HEK293 (cell line): ENCODE measurements around the gene USP16.

Source experiments
- GFI1B ChIP-seq: fragments of 450-650 bp; formaldehyde crosslinking; IDR thresholded peaks from 2 replicates; pipeline ENCODE4 v1.5.1; 2016; ENCODE audit warnings: missing biosample characterization, missing genetic modification characterization
- HOXD13 ChIP-seq: sonication (generic); formaldehyde crosslinking; IDR thresholded peaks from 2 replicates; pipeline ENCODE4 v1.8.0; 2022; ENCODE audit warnings: missing genetic modification reagents, borderline replicate concordance
- KLF7 ChIP-seq: fragments of 450-650 bp; formaldehyde crosslinking; IDR thresholded peaks from 2 replicates; pipeline ENCODE4 v1.5.1; 2016; ENCODE audit warnings: missing biosample characterization, missing genetic modification characterization, borderline replicate concordance
- SALL2 ChIP-seq: fragments of 450-650 bp; formaldehyde crosslinking; IDR thresholded peaks from 2 replicates; pipeline ENCODE4 v1.5.0; 2017; ENCODE audit warnings: missing biosample characterization, mild to moderate bottlenecking, missing genetic modification characterization, borderline replicate concordance
- YY1 ChIP-seq: fragments of 450-650 bp; formaldehyde crosslinking; IDR thresholded peaks from 2 replicates; pipeline ENCODE4 v1.5.1; 2018; ENCODE audit warnings: missing biosample characterization, missing genetic modification characterization
- ZBTB17 ChIP-seq: fragments of 450-650 bp; formaldehyde crosslinking; IDR thresholded peaks from 2 replicates; pipeline ENCODE4 v1.5.1; 2016; ENCODE audit warnings: missing biosample characterization, missing genetic modification characterization
- ZBTB48 ChIP-seq: fragments of 450-650 bp; formaldehyde crosslinking; IDR thresholded peaks from 2 replicates; pipeline ENCODE4 v1.5.1; 2016; ENCODE audit warnings: missing biosample characterization, missing genetic modification characterization
- ZBTB7A ChIP-seq: fragments of 450-650 bp; formaldehyde crosslinking; IDR thresholded peaks from 2 replicates; pipeline ENCODE4 v1.5.1; 2016; ENCODE audit warnings: low read depth, missing biosample characterization, missing genetic modification characterization
- ZNF133 ChIP-seq: fragments of 450-650 bp; formaldehyde crosslinking; IDR thresholded peaks from 2 replicates; pipeline ENCODE4 v1.5.1; 2016; ENCODE audit warnings: missing biosample characterization, missing genetic modification characterization
- ZNF239 ChIP-seq: fragments of 450-650 bp; formaldehyde crosslinking; IDR thresholded peaks from 2 replicates; pipeline ENCODE4 v1.5.1; 2016; ENCODE audit warnings: missing biosample characterization, missing genetic modification characterization
- ZNF24 ChIP-seq: fragments of 450-650 bp; formaldehyde crosslinking; IDR thresholded peaks from 2 replicates; pipeline ENCODE4 v1.5.1; 2016; ENCODE audit warnings: missing biosample characterization, missing genetic modification characterization
- ZNF26 ChIP-seq: fragments of 450-650 bp; formaldehyde crosslinking; IDR thresholded peaks from 2 replicates; pipeline ENCODE4 v1.5.1; 2016; ENCODE audit warnings: missing biosample characterization, missing genetic modification characterization
- ZNF311 ChIP-seq: fragments of 450-650 bp; formaldehyde crosslinking; IDR thresholded peaks from 2 replicates; pipeline ENCODE4 v1.5.1; 2017; ENCODE audit warnings: missing biosample characterization, missing genetic modification characterization, borderline replicate concordance
- ZNF324 ChIP-seq: fragments of 450-650 bp; formaldehyde crosslinking; IDR thresholded peaks from 2 replicates; pipeline ENCODE4 v1.5.1; 2016; ENCODE audit warnings: missing biosample characterization, missing genetic modification characterization
- ZNF335 ChIP-seq: fragments of 450-650 bp; formaldehyde crosslinking; conservative IDR thresholded peaks from 2 replicates; pipeline ENCODE4 v1.5.1; 2016; ENCODE audit warnings: missing biosample characterization, missing genetic modification characterization
- ZNF350 ChIP-seq: fragments of 450-650 bp; formaldehyde crosslinking; IDR thresholded peaks from 2 replicates; pipeline ENCODE4 v1.5.0; 2017; ENCODE audit warnings: missing biosample characterization, mild to moderate bottlenecking, missing genetic modification characterization
- ZNF37A ChIP-seq: fragments of 450-650 bp; IDR thresholded peaks from 2 replicates; pipeline ENCODE4 v1.5.1; 2018; ENCODE audit warnings: missing biosample characterization, missing genetic modification characterization
- ZNF391 ChIP-seq: fragments of 450-650 bp; formaldehyde crosslinking; IDR thresholded peaks from 2 replicates; pipeline ENCODE4 v1.5.1; 2016; ENCODE audit warnings: low read depth, missing biosample characterization, missing genetic modification characterization, borderline replicate concordance
- ZNF404 ChIP-seq: fragments of 450-650 bp; formaldehyde crosslinking; IDR thresholded peaks from 2 replicates; pipeline ENCODE4 v1.5.1; 2017; ENCODE audit warnings: missing biosample characterization, missing genetic modification characterization
- ZNF521 ChIP-seq: fragments of 450-650 bp; formaldehyde crosslinking; IDR thresholded peaks from 2 replicates; pipeline ENCODE4 v1.5.1; 2017; ENCODE audit warnings: missing biosample characterization, mild to moderate bottlenecking, missing genetic modification characterization
- ZNF548 ChIP-seq: fragments of 450-650 bp; formaldehyde crosslinking; IDR thresholded peaks from 2 replicates; pipeline ENCODE4 v1.5.1; 2016; ENCODE audit warnings: missing biosample characterization, missing genetic modification characterization
- ZNF560 ChIP-seq: fragments of 450-650 bp; formaldehyde crosslinking; IDR thresholded peaks from 2 replicates; pipeline ENCODE4 v1.5.1; 2017; ENCODE audit warnings: missing biosample characterization, missing genetic modification characterization, borderline replicate concordance
- ZNF600 ChIP-seq: fragments of 450-650 bp; formaldehyde crosslinking; IDR thresholded peaks from 2 replicates; pipeline ENCODE4 v1.5.1; 2016; ENCODE audit warnings: missing biosample characterization, missing genetic modification characterization
- ZNF626 ChIP-seq: fragments of 450-650 bp; sonication (Bioruptor Pico); formaldehyde crosslinking; IDR thresholded peaks from 2 replicates; pipeline ENCODE4 v1.5.1; 2018; ENCODE audit warnings: missing biosample characterization, missing genetic modification characterization, inconsistent platforms
- ZNF639 ChIP-seq: fragments of 450-650 bp; formaldehyde crosslinking; IDR thresholded peaks from 2 replicates; pipeline ENCODE4 v1.5.1; 2016; ENCODE audit warnings: missing biosample characterization, missing genetic modification characterization
- ZNF670 ChIP-seq: fragments of 450-650 bp; formaldehyde crosslinking; IDR thresholded peaks from 2 replicates; pipeline ENCODE4 v1.5.1; 2016; ENCODE audit warnings: missing biosample characterization, missing genetic modification characterization, low read depth
- ZNF677 ChIP-seq: fragments of 450-650 bp; IDR thresholded peaks from 2 replicates; pipeline ENCODE4 v1.5.0; 2018; ENCODE audit warnings: missing biosample characterization, mild to moderate bottlenecking, missing genetic modification characterization, moderate library complexity
- ZNF792 ChIP-seq: fragments of 450-650 bp; formaldehyde crosslinking; IDR thresholded peaks from 2 replicates; pipeline ENCODE4 v1.5.1; 2016; ENCODE audit warnings: missing biosample characterization, missing genetic modification characterization
- ZNF837 ChIP-seq: fragments of 450-650 bp; formaldehyde crosslinking; IDR thresholded peaks from 2 replicates; pipeline ENCODE4 v1.5.1; 2016; ENCODE audit warnings: missing biosample characterization, missing genetic modification characterization
- ZNF843 ChIP-seq: fragments of 450-650 bp; formaldehyde crosslinking; IDR thresholded peaks from 2 replicates; pipeline ENCODE4 v1.5.1; 2016; ENCODE audit warnings: missing biosample characterization, missing genetic modification characterization
- ZXDB ChIP-seq: fragments of 450-650 bp; formaldehyde crosslinking; IDR thresholded peaks from 2 replicates; pipeline ENCODE4 v1.5.1; 2016; ENCODE audit warnings: missing biosample characterization, missing genetic modification characterization
- TF ChIP-seq, protein P1 (sequence below): fragments of 450-650 bp; formaldehyde crosslinking; IDR thresholded peaks from 2 replicates; pipeline ENCODE4 v1.5.1; 2016; ENCODE audit warnings: missing biosample characterization, missing genetic modification characterization
- TF ChIP-seq, protein P2 (sequence below): fragments of 450-650 bp; formaldehyde crosslinking; conservative IDR thresholded peaks from 2 replicates; pipeline ENCODE4 v1.5.1; 2016; ENCODE audit warnings: low read depth, missing biosample characterization, missing genetic modification characterization

The USP16 gene

GRCh38 chr21:28992526-28993292, 31.8 kb upstream of the USP16 start, which contains the start of gene LTN1 (continued):
- TF ChIP-seq ZNF26 (tag by site-specific recombination), result no peak
- TF ChIP-seq ZNF670 (tag by site-specific recombination), result no peak
- TF ChIP-seq ZNF24 (tag by site-specific recombination), result no peak; the same call in none of the 2 replicates
- TF ChIP-seq ZNF837 (tag by site-specific recombination), result no peak
- TF ChIP-seq, protein P1, sequence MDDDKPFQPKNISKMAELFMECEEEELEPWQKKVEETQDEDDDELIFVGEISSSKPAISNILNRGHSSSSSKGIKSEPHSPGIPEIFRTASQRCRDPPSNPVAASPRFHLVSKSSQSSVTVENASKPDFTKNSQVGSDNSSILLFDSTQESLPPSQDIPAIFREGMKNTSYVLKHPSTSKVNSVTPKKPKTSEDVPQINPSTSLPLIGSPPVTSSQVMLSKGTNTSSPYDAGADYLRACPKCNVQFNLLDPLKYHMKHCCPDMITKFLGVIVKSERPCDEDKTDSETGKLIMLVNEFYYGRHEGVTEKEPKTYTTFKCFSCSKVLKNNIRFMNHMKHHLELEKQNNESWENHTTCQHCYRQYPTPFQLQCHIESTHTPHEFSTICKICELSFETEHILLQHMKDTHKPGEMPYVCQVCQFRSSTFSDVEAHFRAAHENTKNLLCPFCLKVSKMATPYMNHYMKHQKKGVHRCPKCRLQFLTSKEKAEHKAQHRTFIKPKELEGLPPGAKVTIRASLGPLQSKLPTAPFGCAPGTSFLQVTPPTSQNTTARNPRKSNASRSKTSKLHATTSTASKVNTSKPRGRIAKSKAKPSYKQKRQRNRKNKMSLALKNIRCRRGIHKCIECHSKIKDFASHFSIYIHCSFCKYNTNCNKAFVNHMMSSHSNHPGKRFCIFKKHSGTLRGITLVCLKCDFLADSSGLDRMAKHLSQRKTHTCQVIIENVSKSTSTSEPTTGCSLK (tag by site-specific recombination), result no peak
- TF ChIP-seq ZNF37A (tag by site-specific recombination), result no peak
- no peak for TF ChIP-seq ZNF521 (tag by site-specific recombination)
- TF ChIP-seq, protein P2, sequence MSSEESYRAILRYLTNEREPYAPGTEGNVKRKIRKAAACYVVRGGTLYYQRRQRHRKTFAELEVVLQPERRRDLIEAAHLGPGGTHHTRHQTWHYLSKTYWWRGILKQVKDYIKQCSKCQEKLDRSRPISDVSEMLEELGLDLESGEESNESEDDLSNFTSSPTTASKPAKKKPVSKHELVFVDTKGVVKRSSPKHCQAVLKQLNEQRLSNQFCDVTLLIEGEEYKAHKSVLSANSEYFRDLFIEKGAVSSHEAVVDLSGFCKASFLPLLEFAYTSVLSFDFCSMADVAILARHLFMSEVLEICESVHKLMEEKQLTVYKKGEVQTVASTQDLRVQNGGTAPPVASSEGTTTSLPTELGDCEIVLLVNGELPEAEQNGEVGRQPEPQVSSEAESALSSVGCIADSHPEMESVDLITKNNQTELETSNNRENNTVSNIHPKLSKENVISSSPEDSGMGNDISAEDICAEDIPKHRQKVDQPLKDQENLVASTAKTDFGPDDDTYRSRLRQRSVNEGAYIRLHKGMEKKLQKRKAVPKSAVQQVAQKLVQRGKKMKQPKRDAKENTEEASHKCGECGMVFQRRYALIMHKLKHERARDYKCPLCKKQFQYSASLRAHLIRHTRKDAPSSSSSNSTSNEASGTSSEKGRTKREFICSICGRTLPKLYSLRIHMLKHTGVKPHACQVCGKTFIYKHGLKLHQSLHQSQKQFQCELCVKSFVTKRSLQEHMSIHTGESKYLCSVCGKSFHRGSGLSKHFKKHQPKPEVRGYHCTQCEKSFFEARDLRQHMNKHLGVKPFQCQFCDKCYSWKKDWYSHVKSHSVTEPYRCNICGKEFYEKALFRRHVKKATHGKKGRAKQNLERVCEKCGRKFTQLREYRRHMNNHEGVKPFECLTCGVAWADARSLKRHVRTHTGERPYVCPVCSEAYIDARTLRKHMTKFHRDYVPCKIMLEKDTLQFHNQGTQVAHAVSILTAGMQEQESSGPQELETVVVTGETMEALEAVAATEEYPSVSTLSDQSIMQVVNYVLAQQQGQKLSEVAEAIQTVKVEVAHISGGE (tag by site-specific recombination), result peak; percentile 100
- TF ChIP-seq KLF7 (tag by site-specific recombination), result peak; percentile 85
- no peak for TF ChIP-seq ZNF404 (tag by site-specific recombination)
- 0 out of 2 replicates have a peak, but pooled peaks have one; percentile 8 for TF ChIP-seq ZNF548 (tag by site-specific recombination)
- TF ChIP-seq ZBTB17 (tag by site-specific recombination), result peak; percentile 89
- TF ChIP-seq SALL2 (tag by site-specific recombination), result no peak
- no peak for TF ChIP-seq ZNF677
- TF ChIP-seq ZNF324, result peak; percentile 96
- TF ChIP-seq HOXD13 (CRISPR knock-in tag), result peak; percentile 49; the same call in 1 of the 2 replicates
- TF ChIP-seq ZNF843 (tag by site-specific recombination), result no peak
- TF ChIP-seq ZNF311 (tag by site-specific recombination), result no peak
- TF ChIP-seq ZNF626 (tag by site-specific recombination), result no peak
- no peak for TF ChIP-seq YY1
- peak; percentile 53; the same call in 1 of the 2 replicates for TF ChIP-seq ZNF391
- no peak for TF ChIP-seq ZNF560 (tag by site-specific recombination)
- no peak for TF ChIP-seq ZNF133 (tag by site-specific recombination)
- TF ChIP-seq GFI1B (tag by site-specific recombination), result no peak
- peak; percentile 91 for TF ChIP-seq ZNF350 (tag by site-specific recombination)
- peak; percentile 28; the same call in 1 of the 2 replicates for TF ChIP-seq ZNF335
- 0 out of 2 replicates have a peak, but pooled peaks have one; percentile 28 for TF ChIP-seq ZBTB48 (tag by site-specific recombination)
- TF ChIP-seq ZXDB (tag by site-specific recombination), result peak; percentile 99
- TF ChIP-seq ZBTB7A, result no peak
- no peak for TF ChIP-seq ZNF239 (tag by site-specific recombination)
- no peak for TF ChIP-seq ZNF792 (tag by site-specific recombination)
- peak; percentile 82 for TF ChIP-seq ZNF600 (tag by site-specific recombination)
- peak; percentile 100 for TF ChIP-seq ZNF639
